Measurements from ENCODE around the gene LAMTOR1.
"Not testable (repeated sequence)": the region's sequence is repeated elsewhere in the genome, so short reads cannot be mapped to it uniquely, and the experiment has no call there.

LAMTOR1 gene

GRCh38 chr11:72102946-72103753 is at the start of gene LAMTOR1:
Gene LAMTOR1 (minus strand): TSS chr11:72103297. CDS start chr11:72103224, 73 bp downstream.
- peak; percentile 98 for DNase-seq

DNA sequence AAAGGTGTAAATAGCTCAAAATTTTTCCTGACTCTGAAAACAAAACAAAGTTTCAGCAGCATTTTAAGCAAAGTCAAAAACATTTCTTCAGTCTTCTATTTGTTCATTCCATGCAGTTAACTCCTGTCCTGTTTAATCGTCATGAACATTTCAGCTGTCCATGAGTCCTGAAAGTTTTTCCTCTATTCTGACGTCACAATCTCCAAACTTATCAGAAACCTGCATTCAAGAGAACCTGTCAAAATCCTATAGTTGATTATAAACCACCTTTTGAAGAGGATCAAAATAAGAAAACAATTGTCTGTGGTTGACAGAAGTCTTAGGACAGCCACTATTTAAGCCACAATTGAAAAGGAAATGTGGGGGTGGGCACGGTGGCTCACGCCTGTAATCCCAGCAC is 47.8 kb upstream of the LAMTOR1 start:
- DNase-seq: no peak

DNA sequence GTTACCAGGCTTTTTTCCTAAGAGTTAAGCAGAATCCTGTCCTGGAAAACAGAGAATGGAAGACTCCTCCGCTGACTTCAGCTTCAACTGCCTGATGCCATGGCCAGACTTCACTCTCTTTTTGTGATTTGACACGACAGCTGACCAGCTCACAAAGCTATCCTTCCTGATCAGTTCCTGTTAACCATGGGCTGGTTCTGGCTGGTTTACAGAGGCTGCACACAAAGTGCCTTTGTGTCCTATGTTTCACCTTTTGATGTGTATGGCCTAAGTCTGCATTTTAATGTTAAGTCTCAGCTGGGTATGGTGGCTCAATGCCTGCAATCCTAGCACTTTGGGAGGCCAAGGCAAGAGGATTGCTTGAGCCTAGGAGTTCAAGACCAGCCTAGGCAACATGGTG is 43.5 kb upstream of the LAMTOR1 start:
- no peak for DNase-seq

- DNase-seq: no peak
Measured at GRCh38 chr11:72144807-72145565, 41.9 kb upstream of the LAMTOR1 start.

DNA sequence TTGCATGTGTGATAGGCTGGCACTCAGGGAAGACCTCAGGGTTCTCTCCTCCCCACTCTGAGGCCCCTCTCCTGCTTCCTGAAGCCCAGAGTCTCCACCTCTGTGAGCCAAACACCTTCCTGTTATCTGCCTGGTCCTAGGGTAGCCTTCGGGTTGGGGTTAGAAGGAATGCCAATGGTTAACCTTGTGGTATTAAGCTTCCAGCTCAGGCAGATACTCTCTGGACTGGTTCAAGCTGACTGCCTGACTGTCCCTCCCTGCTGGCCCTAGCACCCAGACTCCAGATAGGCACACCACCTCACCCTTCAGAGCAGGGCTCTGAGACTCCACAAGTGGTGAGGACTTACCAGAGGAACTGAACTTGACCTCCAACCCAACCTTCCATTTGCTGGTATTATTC is 39.4 kb upstream of the LAMTOR1 start:
- DNase-seq: not testable (repeated sequence)

DNA sequence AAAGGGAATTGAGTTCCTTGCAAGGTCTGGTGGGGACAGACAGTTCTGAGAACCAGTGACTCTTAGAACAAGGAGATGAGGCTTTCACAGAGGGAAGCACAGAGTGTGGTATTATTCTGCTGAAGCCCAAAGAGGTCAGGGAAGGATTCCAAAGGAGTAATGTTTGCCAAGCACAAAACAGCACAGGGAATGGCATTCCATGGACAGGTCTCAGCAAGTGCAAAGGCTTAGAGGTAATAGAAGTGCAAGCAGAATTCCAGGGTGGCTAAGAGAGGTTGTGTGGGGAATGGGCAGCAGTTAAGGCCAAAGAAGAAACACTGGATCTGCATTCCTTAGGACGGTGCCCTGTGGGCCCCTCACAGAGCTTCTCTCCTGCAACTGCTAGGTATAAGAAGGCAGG is 39.0 kb upstream of the LAMTOR1 start:
- DNase-seq: not testable (repeated sequence)

- no peak for DNase-seq
Measured at GRCh38 chr11:72141066-72141465, 38.0 kb upstream of the LAMTOR1 start.

GRCh38 chr11:72140661-72141060 is 37.6 kb upstream of the LAMTOR1 start:
- DNase-seq: no peak

- no peak for DNase-seq
Measured at GRCh38 chr11:72139500-72139899, 36.4 kb upstream of the LAMTOR1 start.

DNA sequence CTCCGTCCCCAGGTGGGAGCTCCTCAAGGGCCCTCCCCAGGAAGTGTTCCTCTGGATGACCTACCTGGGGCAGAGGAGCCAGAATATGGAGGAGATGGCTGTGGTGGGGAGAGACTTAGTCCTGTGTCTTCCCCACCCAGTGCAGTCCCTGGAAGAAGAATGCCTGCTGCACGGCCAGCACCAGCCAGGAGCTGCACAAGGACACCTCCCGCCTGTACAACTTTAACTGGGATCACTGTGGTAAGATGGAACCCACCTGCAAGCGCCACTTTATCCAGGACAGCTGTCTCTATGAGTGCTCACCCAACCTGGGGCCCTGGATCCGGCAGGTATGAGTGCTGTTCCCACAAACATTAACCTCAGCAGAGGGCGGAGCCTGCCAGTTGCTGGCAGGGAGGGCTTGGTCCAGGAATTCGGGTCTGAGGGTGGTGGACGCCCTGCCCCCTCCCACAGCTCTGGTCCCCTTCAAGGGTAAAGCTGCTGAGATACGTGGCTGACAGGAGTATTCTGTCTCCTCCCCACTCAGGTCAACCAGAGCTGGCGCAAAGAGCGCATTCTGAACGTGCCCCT is 35.8 kb upstream of the LAMTOR1 start:
- DNase-seq: no peak

DNA sequence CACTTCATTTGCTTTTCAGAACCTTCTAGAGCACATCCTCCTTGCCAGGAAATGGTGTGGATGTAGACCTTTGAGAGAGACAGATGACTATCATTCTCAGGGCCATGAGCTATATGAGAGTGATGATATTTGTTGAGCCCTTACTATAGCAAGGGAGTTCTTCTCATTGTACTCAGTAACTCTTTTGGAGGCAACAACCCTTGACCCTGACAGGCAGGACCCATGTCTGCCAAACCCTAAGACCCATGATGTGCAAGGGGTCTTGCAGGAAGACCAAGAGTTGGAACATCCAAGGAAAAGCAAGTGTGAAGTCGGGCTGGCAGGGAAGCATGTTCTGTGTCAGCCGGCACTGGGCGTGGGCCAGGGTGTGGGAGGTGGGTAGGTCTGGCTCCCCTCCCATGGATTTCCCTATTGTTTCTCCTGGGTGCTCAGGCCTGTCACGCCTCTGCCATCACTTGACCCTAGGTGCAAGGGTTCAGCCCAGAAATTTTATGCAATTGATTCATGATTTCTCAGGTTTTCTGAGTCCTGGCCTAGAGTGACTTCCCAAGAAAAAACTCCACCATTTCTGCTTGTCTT is 33.7 kb upstream of the LAMTOR1 start:
- no peak for DNase-seq

GRCh38 chr11:72135891-72136683 is 33.0 kb upstream of the LAMTOR1 start:
- no peak for DNase-seq

GRCh38 chr11:72135473-72135872 is 32.4 kb upstream of the LAMTOR1 start, which contains the start of gene FOLR3:
Gene FOLR3 (plus strand): TSS chr11:72135725. CDS start chr11:72135953, 228 bp downstream.
- not testable (repeated sequence) for DNase-seq

DNA sequence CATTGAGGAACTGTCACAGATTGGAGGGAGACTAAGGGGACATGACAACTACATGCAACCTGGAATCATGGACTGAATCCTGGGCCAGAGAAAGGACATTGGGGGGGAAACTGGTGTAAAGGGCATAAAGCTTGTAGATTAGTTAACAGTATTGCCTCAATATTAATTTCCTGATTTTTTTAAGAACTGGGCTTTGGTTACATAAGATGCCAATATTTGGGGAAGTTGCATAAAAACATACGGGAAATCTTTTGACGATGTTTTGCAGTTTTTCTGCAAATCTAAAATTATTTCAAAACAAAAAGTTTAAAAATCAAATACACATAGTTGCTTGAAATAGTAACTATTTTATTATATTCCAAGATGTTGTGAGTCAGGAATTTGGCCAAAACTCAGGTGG is 29.5 kb upstream of the LAMTOR1 start:
- DNase-seq: no peak

DNA sequence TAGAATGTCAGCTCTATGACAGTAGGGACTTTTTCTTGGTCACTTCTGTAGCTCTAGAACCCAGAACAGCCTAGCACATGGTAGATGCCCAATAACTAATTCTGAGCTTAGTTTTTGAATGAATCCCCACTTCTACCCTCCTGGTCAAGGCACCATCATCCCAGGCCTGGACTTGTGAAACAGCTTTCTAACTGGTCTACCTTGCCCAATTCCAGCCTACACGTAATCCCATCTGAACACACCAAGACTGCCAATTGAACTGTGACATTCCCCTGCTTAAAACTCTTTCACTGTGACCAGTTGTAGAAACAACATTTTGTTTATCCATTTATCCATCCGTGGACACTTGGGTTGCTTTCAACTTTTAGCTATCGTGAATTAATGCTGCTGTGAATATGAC is 26.3 kb upstream of the LAMTOR1 start:
- no peak for DNase-seq

- DNase-seq: no peak
Measured at GRCh38 chr11:72127923-72128322, 24.8 kb upstream of the LAMTOR1 start.

- no peak for DNase-seq
Measured at GRCh38 chr11:72125956-72126355, 22.9 kb upstream of the LAMTOR1 start.

- no peak for DNase-seq
Measured at GRCh38 chr11:72124046-72124445, 20.9 kb upstream of the LAMTOR1 start.

GRCh38 chr11:72123117-72123653 is 20.1 kb upstream of the LAMTOR1 start:
- no peak for DNase-seq

- no peak for DNase-seq
Measured at GRCh38 chr11:72122607-72123006, 19.5 kb upstream of the LAMTOR1 start.

DNA sequence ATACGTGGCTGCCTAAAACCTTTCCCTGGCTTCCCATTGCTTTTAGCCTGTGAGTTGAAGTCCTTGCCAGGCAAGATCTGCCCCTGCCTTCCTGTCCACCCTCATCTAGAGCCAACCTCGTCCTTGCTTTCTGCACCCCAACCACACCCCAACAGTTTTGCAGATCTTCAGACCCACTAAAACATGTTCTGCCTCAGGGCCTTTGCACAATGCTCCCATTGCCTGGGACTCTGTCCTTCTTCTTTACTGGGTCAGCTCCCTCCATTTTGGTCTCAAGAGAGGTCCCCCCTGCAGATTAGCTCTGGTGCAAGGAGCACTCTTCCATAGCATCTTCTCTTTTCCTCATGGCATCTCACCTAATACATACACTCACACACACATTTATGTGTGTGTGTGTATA is 17.8 kb upstream of the LAMTOR1 start:
- no peak for DNase-seq

- no peak for DNase-seq
Measured at GRCh38 chr11:72119198-72119597, 16.1 kb upstream of the LAMTOR1 start.
